DOHH2 (cell line): ENCODE data around the gene SLC7A6OS.

Experiments
- H3F3A ChIP-seq: fragments of 200-600 bp; sonication (generic), shearing (Covaris generic); 2 replicates; pipeline ENCODE4 v1.6.0; 2016; ENCODE audit warnings: antibody characterized with exemption, mild to moderate bottlenecking; ENCODE audit not compliant: control insufficient read depth, insufficient read depth
- H3K27ac ChIP-seq: fragments of 200-600 bp; sonication (generic); 2 replicates; pipeline ENCODE4 v1.5.1; 2014; ENCODE audit warnings: low read depth, mild to moderate bottlenecking, low read length, moderate library complexity
- H3K27me3 ChIP-seq: fragments of 200-600 bp; sonication (generic); 2 replicates; pipeline ENCODE4 v1.6.1; 2014; ENCODE audit warnings: mild to moderate bottlenecking, low read length, mixed read lengths; ENCODE audit not compliant: control insufficient read depth
- H3K36me3 ChIP-seq: fragments of 200-600 bp; sonication (generic); 2 replicates; pipeline ENCODE4 v1.6.1; 2014; ENCODE audit warnings: mild to moderate bottlenecking, low read length, moderate library complexity, mixed read lengths; ENCODE audit not compliant: control insufficient read depth
- H3K4me1 ChIP-seq: fragments of 200-600 bp; sonication (generic); 2 replicates; pipeline ENCODE4 v1.6.1; 2014; ENCODE audit warnings: mild to moderate bottlenecking, low read length, mixed read lengths; ENCODE audit not compliant: control insufficient read depth
- H3K4me2 ChIP-seq: fragments of 200-600 bp; sonication (generic); 2 replicates; pipeline ENCODE4 v1.6.0; 2014; ENCODE audit warnings: mild to moderate bottlenecking, low read length, moderate library complexity
- H3K4me3 ChIP-seq: fragments of 200-600 bp; sonication (generic); 2 replicates; pipeline ENCODE4 v1.5.1; 2014; ENCODE audit warnings: mild to moderate bottlenecking, low read length, mixed read lengths
- H3K79me2 ChIP-seq: fragments of 200-600 bp; sonication (generic); 2 replicates; pipeline ENCODE4 v1.6.1; 2014; ENCODE audit warnings: mild to moderate bottlenecking, low read length, mixed read lengths; ENCODE audit not compliant: control insufficient read depth
- H3K9me2 ChIP-seq: fragments of 200-600 bp; sonication (generic); replicated peaks from 2 replicates; pipeline ENCODE4 v1.6.1; 2014; ENCODE audit warnings: mild to moderate bottlenecking, low read length, mixed read lengths; ENCODE audit not compliant: control insufficient read depth
- H3K9me3 ChIP-seq: fragments of 200-600 bp; sonication (generic); 2 replicates; pipeline ENCODE4 v1.6.1; 2014; ENCODE audit warnings: antibody characterized with exemption, low read length, mixed read lengths; ENCODE audit not compliant: control insufficient read depth, insufficient read depth
- H4K20me1 ChIP-seq: fragments of 200-600 bp; sonication (generic); 2 replicates; pipeline ENCODE4 v1.6.0; 2014; ENCODE audit warnings: low read depth, mild to moderate bottlenecking, antibody characterized with exemption, low read length, moderate library complexity; ENCODE audit not compliant: control insufficient read depth, insufficient read depth
- EZH2phosphoT487 ChIP-seq: fragments of 200-600 bp; sonication (generic); IDR thresholded peaks from 2 replicates; pipeline ENCODE4 v1.6.1; 2017; ENCODE audit warnings: borderline replicate concordance, mild to moderate bottlenecking, antibody characterized with exemption, low read length, moderate library complexity, mixed read lengths
- TF ChIP-seq, protein P1 (sequence below): fragments of 200-600 bp; sonication (generic); IDR thresholded peaks from one replicate; pipeline ENCODE4 v1.5.1; 2014; ENCODE audit warnings: antibody characterized with exemption, mild to moderate bottlenecking, low read depth, low read length; ENCODE audit not compliant: poor library complexity, severe bottlenecking

The SLC7A6OS gene

DNA sequence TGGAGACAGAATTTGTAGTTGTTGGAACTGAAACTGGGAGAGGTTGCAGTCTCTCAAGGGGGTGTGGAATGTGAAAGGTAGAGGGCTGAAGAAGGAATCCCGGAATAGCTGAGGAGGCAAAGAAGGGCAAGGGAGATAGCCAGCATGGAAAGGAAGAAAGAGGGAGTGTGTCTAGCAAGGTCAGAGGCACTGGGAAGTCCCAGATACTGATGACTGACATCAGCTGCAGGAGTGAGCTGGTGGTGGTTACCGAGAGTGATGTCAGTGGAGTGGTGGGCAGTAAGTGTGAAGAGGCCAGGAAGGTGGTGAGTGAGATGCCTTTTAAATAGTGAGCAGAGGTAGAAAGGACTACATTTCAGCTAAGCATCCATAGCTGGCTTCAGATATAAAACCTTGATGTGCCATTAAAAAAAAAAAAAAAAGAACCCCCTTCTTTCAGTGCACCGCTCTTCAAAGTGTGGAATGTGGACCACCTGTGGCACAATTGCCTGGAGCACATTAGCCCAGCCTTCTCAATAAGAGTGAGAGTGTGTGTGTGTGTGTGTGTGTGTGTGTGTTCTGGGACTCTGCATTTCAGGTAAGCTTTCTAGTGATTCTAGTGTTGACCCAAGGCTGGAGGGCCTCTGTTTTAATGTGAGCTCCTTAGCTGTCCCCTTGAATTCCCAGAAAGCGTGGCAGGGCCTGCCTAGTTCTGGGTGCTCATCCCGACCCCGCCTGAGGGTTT, 8.6 kb upstream of the SLC7A6OS start:
- Histone ChIP-seq H3K4me3 (no peak overlapping the region), H3K36me3 (peaks cover 61% of the 10 kb centered on the region), H3K9me3 (no peaks in the 10 kb centered on the region), H3K4me1 (no peaks in the 10 kb centered on the region), H3K4me2 (no peak overlapping the region), H3F3A (no peaks in the 10 kb centered on the region), H3K9me2 (no peaks in the 10 kb centered on the region), H3K27ac (no peak overlapping the region), H3K79me2 (peaks cover 18% of the 10 kb centered on the region), H3K27me3 (no peaks in the 10 kb centered on the region), H4K20me1 (no peaks in the 10 kb centered on the region)
- TF ChIP-seq, protein P1, sequence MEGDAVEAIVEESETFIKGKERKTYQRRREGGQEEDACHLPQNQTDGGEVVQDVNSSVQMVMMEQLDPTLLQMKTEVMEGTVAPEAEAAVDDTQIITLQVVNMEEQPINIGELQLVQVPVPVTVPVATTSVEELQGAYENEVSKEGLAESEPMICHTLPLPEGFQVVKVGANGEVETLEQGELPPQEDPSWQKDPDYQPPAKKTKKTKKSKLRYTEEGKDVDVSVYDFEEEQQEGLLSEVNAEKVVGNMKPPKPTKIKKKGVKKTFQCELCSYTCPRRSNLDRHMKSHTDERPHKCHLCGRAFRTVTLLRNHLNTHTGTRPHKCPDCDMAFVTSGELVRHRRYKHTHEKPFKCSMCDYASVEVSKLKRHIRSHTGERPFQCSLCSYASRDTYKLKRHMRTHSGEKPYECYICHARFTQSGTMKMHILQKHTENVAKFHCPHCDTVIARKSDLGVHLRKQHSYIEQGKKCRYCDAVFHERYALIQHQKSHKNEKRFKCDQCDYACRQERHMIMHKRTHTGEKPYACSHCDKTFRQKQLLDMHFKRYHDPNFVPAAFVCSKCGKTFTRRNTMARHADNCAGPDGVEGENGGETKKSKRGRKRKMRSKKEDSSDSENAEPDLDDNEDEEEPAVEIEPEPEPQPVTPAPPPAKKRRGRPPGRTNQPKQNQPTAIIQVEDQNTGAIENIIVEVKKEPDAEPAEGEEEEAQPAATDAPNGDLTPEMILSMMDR, result no peak
- no peak for TF ChIP-seq EZH2phosphoT487

DNA sequence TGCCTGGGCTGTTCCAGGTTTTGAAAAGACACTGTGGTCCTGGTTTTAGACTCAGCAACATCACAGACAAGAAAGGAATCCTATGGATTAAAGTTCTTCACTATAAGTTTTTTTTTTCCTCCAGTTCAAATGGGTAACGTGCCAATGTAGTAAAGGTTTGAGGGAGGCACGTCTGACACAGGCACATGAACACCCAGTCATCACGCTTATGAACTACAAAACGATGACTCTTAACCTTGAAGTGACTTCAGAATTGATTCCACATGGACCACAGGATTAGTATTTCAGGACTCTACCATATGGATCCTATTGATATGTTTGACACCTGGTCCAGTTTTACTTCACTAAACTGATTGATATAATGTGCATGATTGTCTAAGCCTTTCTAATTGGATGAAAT, 2.4 kb upstream of the SLC7A6OS start:
- no peaks in the 10 kb centered on the region for H3K9me3 ChIP-seq
- no peaks in the 10 kb centered on the region for H3K9me2 ChIP-seq
- H3F3A ChIP-seq, result 0 out of 2 replicates have a peak, but pooled peaks cover 3% of the 10 kb centered on the region
- TF ChIP-seq, protein P1, result no peak
- no peak for TF ChIP-seq EZH2phosphoT487
- H3K79me2 ChIP-seq, result peaks cover 73% of the 10 kb centered on the region
- H3K4me3 ChIP-seq, result no peak overlapping the region
- H3K27ac ChIP-seq, result no peak overlapping the region
- no peaks in the 10 kb centered on the region for H4K20me1 ChIP-seq
- H3K27me3 ChIP-seq, result no peaks in the 10 kb centered on the region
- peaks cover 22% of the 10 kb centered on the region for H3K4me1 ChIP-seq
- H3K4me2 ChIP-seq, result no peak overlapping the region
- H3K36me3 ChIP-seq, result peaks cover 63% of the 10 kb centered on the region

DNA sequence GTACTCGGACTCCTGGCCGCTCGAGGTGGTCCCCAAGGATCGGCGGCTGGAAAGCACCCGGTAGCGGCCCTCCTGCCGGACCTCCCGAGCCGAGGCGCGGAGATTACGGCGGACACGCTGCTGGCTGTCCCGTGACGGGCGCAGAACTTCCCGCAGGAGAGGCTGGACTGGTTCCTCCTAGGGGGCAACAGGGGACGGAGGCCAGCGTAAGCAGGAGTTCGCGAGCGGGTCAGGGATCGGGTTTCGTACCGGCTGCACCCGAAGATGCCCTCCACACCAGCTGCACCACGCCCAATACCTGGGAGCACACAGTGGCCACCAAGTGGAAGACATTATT, 341 bp downstream of the SLC7A6OS start:
- peaks cover 72% of the 10 kb centered on the region for H3K36me3 ChIP-seq
- no peaks in the 10 kb centered on the region for H4K20me1 ChIP-seq
- peaks cover 90% of the 10 kb centered on the region for H3K79me2 ChIP-seq
- H3K9me2 ChIP-seq, result no peaks in the 10 kb centered on the region
- no peak for TF ChIP-seq EZH2phosphoT487
- TF ChIP-seq, protein P1, result no peak
- H3K4me1 ChIP-seq, result peaks cover 22% of the 10 kb centered on the region
- H3K9me3 ChIP-seq, result no peaks in the 10 kb centered on the region
- H3K4me3 ChIP-seq, result peak overlapping the region; percentile 99
- no peaks in the 10 kb centered on the region for H3K27me3 ChIP-seq
- peak overlapping the region; percentile 91 for H3K4me2 ChIP-seq
- H3K27ac ChIP-seq, result peak overlapping the region; percentile 66
- peaks cover 7% of the 10 kb centered on the region; the same call in 1 of the 2 replicates for H3F3A ChIP-seq
